Stimulated activated CD4-positive, alpha-beta T cell treated with anti-CD3 and anti-CD28 coated beads, Interleukin-4, amount 100 ng/mL, for 24 hours (primary cell): ENCODE data around the gene LRP1B.
"Not testable (repeated sequence)": the region's sequence is repeated elsewhere in the genome, so short reads cannot be mapped to it uniquely, and the experiment has no call there.

Source experiments
- DNase-seq: peaks from one replicate; pipeline ENCODE4 v3.0.0-alpha.2; 2020

Gene LRP1B

GRCh38 chr2:140465301-140465700 lies 1665.5 kb downstream of the LRP1B start:
- no peak for DNase-seq

GRCh38 chr2:140462990-140463389 lies 1667.8 kb downstream of the LRP1B start:
- DNase-seq, result no peak

DNA sequence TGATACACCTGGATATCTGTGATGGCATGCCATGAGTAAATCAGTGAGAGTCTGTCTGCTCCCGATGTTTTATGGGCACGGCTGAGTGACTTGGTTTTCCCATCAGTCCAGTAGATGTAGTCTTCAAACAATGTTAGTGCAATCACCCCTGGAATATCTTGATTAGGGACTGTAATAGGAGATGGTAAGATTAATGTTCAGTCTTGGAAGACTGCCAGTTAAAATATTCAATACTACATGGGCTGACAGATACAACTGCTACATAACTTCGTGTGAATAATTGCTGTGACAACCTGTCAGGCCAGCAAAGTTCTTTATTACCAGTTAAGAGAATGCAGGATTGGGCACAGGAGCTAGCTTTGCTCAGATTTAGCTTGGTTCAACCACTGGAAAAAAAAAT lies 1673.3 kb downstream of the LRP1B start:
- DNase-seq, result no peak

DNA sequence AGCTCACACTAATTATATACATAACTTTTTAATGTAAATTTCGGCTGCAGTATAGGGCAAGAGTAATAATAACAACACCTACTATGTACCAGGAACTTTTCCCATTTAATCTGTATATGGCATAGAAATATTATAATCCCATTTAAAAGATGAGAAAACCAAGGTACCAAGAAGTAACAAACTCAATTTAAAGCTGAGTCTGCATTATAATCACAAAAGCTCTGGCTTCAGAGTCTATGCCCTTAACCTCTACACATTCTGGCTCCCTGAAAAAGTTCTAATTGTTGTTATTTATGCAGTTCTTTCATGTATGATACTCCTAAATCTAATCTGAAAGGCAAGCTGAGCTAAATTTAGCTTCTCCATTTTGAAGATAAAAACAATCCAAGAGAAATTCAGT lies 1675.5 kb downstream of the LRP1B start:
- no peak for DNase-seq

DNA sequence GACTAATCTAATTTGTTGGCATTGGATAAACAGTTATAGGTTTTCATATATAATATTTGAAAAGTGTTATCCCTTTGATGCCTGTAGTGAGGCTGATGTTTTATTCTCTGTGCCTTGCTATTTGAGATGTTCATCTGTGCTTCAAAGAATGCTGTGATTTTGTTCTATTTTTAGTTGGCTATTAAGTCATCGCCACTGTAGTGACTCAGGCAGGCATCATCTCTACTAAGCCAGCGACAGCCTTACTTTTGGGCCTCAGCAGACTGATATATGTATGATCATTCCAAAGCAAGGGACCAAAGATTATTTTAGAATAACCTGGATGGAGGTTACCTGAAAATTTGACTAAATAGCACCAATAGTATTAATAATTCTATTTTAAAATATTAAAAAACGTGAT lies 1676.1 kb downstream of the LRP1B start:
- no peak for DNase-seq

- no peak for DNase-seq
Observed at GRCh38 chr2:140451324-140451723, 1679.5 kb downstream of the LRP1B start.

DNA sequence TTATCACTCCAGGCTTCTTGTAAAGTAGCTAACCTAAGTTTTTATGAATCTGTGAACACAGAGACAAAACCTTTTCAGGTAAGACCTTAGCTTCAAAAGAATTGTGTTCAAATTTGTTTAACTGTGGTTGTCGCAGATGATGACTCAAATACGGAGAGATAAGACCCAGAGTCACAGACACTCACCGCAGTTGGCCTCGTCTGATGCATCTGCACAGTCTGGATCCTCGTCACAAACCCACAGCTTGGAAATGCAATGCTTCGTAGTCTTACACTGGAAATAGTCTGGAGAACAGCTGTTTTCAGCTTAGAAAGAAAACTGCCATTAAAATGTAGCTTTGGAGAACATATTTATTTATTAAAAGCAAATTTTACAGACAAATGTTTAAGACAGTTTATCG lies 1688.5 kb downstream of the LRP1B start:
- no peak for DNase-seq

- no peak for DNase-seq
Observed at GRCh38 chr2:140440815-140441214, 1690.0 kb downstream of the LRP1B start.

GRCh38 chr2:140436936-140437335 lies 1693.9 kb downstream of the LRP1B start:
- DNase-seq, result no peak

- not testable (repeated sequence) for DNase-seq
Observed at GRCh38 chr2:140427033-140427432, 1703.8 kb downstream of the LRP1B start.

- DNase-seq, result no peak
Observed at GRCh38 chr2:140424471-140424870, 1706.3 kb downstream of the LRP1B start.

DNA sequence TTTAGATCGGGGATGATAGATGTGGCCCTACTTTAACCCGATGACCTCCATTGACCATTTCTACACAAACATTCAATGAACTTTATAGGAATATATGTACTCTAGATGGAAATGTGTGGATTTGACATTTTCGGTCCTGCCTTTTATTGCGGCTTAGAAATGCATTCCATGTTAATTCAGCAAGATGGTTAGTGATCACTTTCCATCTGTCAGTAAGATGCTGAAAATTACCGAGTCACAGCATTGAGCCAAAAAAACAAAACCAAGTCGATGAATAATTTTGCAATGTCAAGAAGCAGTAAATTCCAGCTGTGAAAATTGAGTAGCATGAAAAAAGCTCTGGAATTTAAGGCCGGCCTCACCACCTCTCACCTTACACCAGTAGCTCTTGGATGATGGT lies 1708.1 kb downstream of the LRP1B start:
- DNase-seq, result no peak

- no peak for DNase-seq
Observed at GRCh38 chr2:140417504-140417903, 1713.3 kb downstream of the LRP1B start.

- DNase-seq, result no peak
Observed at GRCh38 chr2:140416577-140416976, 1714.2 kb downstream of the LRP1B start.

- DNase-seq, result not testable (repeated sequence)
Observed at GRCh38 chr2:140415035-140415434, 1715.8 kb downstream of the LRP1B start.

DNA sequence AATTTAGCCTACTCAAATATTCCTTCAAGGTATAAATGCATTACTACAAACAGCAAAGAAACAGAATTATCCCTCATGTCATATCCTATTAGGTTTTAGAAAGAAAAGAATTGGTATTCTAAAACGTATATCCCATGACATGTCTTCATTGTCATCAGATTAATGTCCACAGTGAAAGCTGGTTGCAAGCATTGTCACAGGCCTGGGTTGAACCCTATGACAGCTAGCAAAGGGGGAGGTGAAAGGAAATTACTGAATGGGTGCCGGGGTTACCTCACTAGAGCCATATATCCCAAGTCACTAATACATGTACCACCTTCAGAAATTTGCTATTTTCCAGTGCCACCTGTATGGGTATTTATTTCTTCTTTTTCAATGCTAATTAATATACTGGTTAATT lies 1720.1 kb downstream of the LRP1B start:
- no peak for DNase-seq

DNA sequence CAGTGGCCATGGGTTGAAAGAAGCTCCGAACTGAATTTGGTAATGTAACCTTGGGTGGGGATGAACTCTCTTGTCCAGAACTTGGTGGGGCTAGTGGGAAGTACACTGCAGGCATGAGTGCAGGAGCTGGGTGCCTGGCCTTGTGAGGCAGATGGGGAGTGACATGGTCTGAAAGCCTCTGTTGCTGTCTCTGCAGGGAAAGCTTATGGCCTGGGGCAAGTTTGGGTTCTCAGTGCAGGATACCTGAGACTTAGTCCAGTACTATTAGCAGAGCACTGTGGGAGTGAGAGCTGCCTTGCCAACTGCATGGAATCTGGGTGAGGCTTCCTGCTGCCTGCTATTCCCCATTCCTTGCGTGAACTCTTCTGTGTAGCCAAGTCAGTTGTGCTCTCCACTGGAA lies 1729.8 kb downstream of the LRP1B start:
- DNase-seq, result no peak

- no peak for DNase-seq
Observed at GRCh38 chr2:140392824-140393223, 1738.0 kb downstream of the LRP1B start.

DNA sequence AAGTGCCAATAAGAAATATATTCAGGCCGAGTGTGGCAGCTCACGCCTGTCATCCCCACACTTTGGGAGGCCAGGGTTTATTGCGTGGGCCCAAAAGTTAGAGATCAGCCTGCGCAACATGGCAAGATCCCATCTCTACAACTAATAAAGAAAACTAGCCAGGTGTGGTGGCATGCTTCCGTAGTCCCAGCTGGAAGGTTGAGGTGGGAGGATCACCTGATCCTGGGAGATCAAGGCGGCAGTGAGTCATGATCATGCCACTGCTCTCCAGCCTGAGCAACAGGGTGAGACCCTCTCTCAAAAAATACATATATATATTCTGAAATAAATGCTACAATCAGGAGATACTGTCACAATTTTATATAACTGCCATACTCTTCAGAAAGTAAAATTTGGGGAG lies 1745.9 kb downstream of the LRP1B start:
- DNase-seq, result no peak

DNA sequence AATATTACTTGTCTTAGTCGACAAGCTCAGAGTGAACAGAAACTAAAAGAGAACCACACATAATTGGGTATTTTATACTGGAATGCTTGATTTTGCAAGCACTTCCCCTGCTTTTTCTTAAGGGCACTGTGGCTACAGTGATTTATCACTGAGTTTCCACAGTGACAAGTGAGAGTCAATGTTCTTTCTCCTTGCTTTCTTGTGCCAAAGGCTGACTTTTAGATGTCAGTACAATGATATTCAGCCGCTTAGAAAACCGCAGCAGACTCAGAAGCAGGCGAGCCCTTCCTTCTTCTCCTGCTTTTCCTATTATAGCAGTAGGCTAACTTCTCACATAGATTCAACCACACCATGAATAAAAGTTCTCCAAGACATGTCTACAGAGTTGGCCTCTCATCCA lies 1747.0 kb downstream of the LRP1B start:
- no peak for DNase-seq

DNA sequence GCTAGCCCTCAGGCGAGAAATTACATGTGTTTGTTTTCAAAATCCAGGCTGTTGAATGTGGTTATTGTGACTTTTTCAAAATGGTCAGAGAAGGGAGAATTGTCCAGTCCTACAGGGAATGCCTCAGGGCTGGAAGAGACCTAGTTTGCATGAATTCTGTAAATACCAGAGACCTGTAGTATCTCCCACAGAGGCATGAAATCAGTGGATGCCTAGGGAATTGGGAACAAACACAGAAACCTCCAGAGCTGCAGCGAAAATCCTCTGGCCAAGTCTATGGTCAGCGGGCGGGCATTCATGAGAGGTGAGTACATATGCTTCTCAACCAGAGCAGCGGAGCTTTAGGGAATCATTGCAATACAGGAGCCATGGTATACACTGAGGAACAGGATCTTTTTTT lies 1754.1 kb downstream of the LRP1B start:
- DNase-seq, result no peak

DNA sequence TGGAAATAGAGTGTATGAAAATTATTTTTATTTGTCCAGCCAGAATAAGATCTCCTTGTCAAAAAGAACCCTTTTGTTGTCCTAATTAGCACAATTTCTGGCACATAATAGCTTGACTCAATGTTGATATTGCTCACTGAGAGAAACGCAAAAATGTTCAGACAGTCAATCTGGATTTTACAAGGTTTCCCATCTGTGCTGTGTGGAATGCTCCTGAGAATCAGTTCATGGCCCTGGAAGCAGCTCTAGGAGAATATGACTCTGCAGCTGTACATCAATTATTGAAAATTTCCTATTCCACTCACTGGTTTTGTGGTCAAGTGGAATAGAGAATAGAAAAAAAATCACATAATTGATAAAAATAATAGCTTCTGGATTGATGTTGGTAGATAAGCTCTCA lies 1767.7 kb downstream of the LRP1B start:
- DNase-seq, result no peak

GRCh38 chr2:140362361-140362760 lies 1768.5 kb downstream of the LRP1B start:
- DNase-seq, result no peak

DNA sequence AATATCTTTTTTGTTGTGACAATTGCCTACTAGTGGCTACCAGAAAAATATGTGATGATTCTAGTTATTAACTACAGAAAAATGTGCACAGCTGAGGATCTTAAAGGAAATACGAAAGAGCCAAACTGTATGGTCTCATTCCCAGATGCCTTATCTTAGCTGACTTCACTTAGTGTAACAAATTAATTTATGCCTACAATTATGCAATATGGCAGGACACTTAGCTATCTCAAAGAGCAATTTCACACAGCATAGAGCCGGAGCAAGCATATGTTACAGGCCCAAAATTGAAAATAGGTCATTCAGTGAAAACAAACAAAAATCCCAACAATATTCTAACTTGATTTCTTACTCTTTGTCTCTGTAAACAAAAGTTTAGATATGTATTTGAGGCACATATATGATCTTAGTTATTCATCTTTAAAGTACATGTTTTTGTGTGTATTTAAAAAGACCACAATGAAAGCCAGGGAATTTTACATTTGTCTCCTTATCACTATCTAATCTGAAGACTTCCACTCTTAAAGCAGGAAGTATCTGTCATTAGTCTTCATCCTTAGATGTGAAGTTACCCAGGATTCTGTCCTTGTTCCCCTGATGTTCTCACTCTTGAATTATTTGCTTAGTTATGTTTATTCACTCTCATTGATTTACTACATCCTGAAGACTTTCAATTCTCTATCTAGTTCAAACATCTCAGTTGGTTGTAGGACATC lies 1771.6 kb downstream of the LRP1B start:
- DNase-seq, result no peak

DNA sequence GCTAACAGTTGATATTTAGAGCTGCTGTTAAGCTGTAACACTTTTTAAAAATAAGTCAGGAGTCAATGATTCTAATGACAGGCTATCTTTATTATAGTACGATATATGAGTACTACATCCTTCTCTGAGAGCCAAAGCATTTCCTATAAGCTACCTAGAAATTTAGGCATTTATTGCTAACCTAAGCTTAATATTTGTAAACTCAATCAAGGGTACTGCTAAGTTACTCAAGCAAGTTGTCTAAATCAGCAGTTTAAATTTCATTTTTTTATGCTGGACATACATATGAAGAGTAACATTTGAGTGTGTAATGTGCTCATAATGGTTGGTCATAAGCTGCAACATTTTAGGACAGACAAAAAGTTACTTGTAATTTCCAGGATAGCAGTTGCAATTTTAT lies 1774.1 kb downstream of the LRP1B start:
- DNase-seq, result no peak
